HCT116 (cell line): Measurements from ENCODE around the gene SPSB3.

ENCODE experiments used
- ATF3 ChIP-seq: IDR thresholded peaks from 2 replicates; pipeline ENCODE4 v1.6.1; 2012
- CBX3 ChIP-seq: IDR thresholded peaks from 2 replicates; pipeline ENCODE4 v1.6.1; 2012; ENCODE audit warnings: low read depth
- CTCF ChIP-seq, 3 experiments: fragments of 200-600 bp in 1 of 3; sonication (generic) in 1 of 3; IDR thresholded peaks in 2 of 3; conservative IDR thresholded peaks in 1 of 3; 2 replicates each; pipeline ENCODE4 v1.5.1; 2012 to 2017; ENCODE audit warnings: low read depth in 2 of 3, low read length in 2 of 3, antibody characterized with exemption in 1 of 3, borderline replicate concordance in 1 of 3, control low read depth in 1 of 3, mild to moderate bottlenecking in 1 of 3, mixed read lengths in 1 of 3, mixed run types in 1 of 3, moderate library complexity in 1 of 3; ENCODE audit not compliant: insufficient read depth in 1 of 3
- EZH2 ChIP-seq: fragments of 200-600 bp; sonication (generic); IDR thresholded peaks from 2 replicates; pipeline ENCODE4 v1.6.1; 2017; ENCODE audit warnings: antibody characterized with exemption, mixed run types
- EZH2phosphoT487 ChIP-seq: fragments of 200-600 bp; IDR thresholded peaks from 2 replicates; pipeline ENCODE4 v1.6.1; 2018; ENCODE audit warnings: antibody characterized with exemption, borderline replicate concordance
- FOSL1 ChIP-seq: IDR thresholded peaks from 2 replicates; pipeline ENCODE4 v1.6.1; 2012; ENCODE audit warnings: low read depth
- MAX ChIP-seq: IDR thresholded peaks from 2 replicates; pipeline ENCODE4 v1.6.1; 2012
- POLR2A ChIP-seq: IDR thresholded peaks from 2 replicates; pipeline ENCODE4 v1.7.0; 2011; ENCODE audit warnings: borderline replicate concordance; ENCODE audit not compliant: insufficient read depth, insufficient read length; ENCODE audit errors: extremely low read depth
- POLR2AphosphoS5 ChIP-seq: IDR thresholded peaks from 2 replicates; pipeline ENCODE4 v1.6.1; 2011; ENCODE audit warnings: mild to moderate bottlenecking, low read depth, low read length, moderate library complexity
- SP1 ChIP-seq: IDR thresholded peaks from 2 replicates; pipeline ENCODE4 v1.6.1; 2012; ENCODE audit warnings: low read depth
- TCF7L2 ChIP-seq: IDR thresholded peaks from 2 replicates; pipeline ENCODE4 v1.7.0; 2011; ENCODE audit warnings: borderline replicate concordance, inconsistent platforms; ENCODE audit not compliant: insufficient read depth, insufficient read length; ENCODE audit errors: extremely low read depth
- YY1 ChIP-seq: IDR thresholded peaks from 2 replicates; pipeline ENCODE4 v1.6.1; 2011; ENCODE audit warnings: low read length, low read depth, moderate library complexity, mild to moderate bottlenecking; ENCODE audit not compliant: insufficient replicate concordance; ENCODE audit errors: extremely low read depth
- ZNF274 ChIP-seq: fragments of 200-500 bp; sonication (Bioruptor generic); IDR thresholded peaks from 2 replicates; pipeline ENCODE4 v1.6.1; 2014; ENCODE audit warnings: mild to moderate bottlenecking, low read depth, low read length, inconsistent platforms

GRCh38 chr16:1757714-1758461 is 24.5 kb downstream of the SPSB3 start:
- TF ChIP-seq SP1, result no peak
- no peak for TF ChIP-seq YY1
- no peak for TF ChIP-seq CTCF (IDR thresholded peaks at IDR 0.05 in 2 of 3, conservative IDR thresholded peaks at IDR 0.05 in 1 of 3; ENCODE audit: borderline replicate concordance in 1 of 3, insufficient read depth in 1 of 3, low read depth in 2 of 3, low read length in 2 of 3)
- TF ChIP-seq EZH2, result no peak
- no peak for TF ChIP-seq MAX
- TF ChIP-seq POLR2A, result no peak
- no peak for TF ChIP-seq TCF7L2
- TF ChIP-seq ZNF274, result no peak
- no peak for TF ChIP-seq EZH2phosphoT487
- TF ChIP-seq ATF3, result no peak
- no peak for TF ChIP-seq FOSL1
- no peak for TF ChIP-seq CBX3
- no peak for TF ChIP-seq POLR2AphosphoS5
